Activated CD4-positive, alpha-beta memory T cell treated with anti-CD3 and anti-CD28 coated beads, Interleukin-2, amount 10 ng/mL, durations not matched to agents 7 days and 5 days (primary cell): ENCODE results near the gene GAP43. TPM values are rescaled to one million over a fixed set of nuclear protein-coding genes. Genes with fewer than 3 reads are reported as not detected.

Experiments
- CTCF ChIA-PET: fragments of 350-600 bp; sonication (Branson Sonifier 250); formaldehyde crosslinking; loops from one replicate; lab custom pipeline; 2021; ENCODE audit warnings: antibody characterized with exemption, inconsistent platforms; lab: Charles Lee
- POLR2A ChIA-PET: fragments of 350-600 bp; sonication (Branson Sonifier 250); formaldehyde crosslinking; loops from one replicate; lab custom pipeline; 2021; ENCODE audit warnings: antibody characterized with exemption; lab: Charles Lee
- DNase-seq: peaks from one replicate; pipeline ENCODE4 v3.0.0-alpha.2; 2020
- H3K27ac Mint-ChIP-seq: one replicate; pipeline ENCODE4 v1.8.0; 2021; ENCODE audit warnings: mild to moderate bottlenecking, mixed read lengths
- H3K27me3 Mint-ChIP-seq: one replicate; pipeline ENCODE4 v1.8.0; 2021; ENCODE audit warnings: mixed read lengths
- H3K36me3 Mint-ChIP-seq: one replicate; pipeline ENCODE4 v1.8.0; 2021; ENCODE audit warnings: low read depth, mixed read lengths
- H3K4me1 Mint-ChIP-seq: one replicate; pipeline ENCODE4 v1.8.0; 2021; ENCODE audit warnings: mixed read lengths
- H3K4me3 Mint-ChIP-seq: one replicate; pipeline ENCODE4 v1.8.0; 2021; ENCODE audit warnings: mild to moderate bottlenecking, mixed read lengths
- H3K9me3 Mint-ChIP-seq: one replicate; pipeline ENCODE4 v1.8.0; 2021; ENCODE audit warnings: mixed read lengths
- total RNA-seq, 2 experiments: library from RNA; stranded (reverse); gene quantifications; one replicate each; pipeline ENCODE4 v1.2.3, GENCODE V29; 2021

GAP43 gene
- total RNA-seq, 2 experiments from 2014 or later, result not detected

- POLR2A ChIA-PET, result no interaction called here
- no peaks in the 10 kb centered on the region for H3K27me3 Mint-ChIP-seq
- no peaks in the 10 kb centered on the region for H3K9me3 Mint-ChIP-seq
- CTCF ChIA-PET, result interaction anchor here (1.3 kb wide), 1 partner anchor 85 kb away, joined by 3 read pairs; no protein-coding TSS in a partner anchor
- no peak for DNase-seq
- no peaks in the 10 kb centered on the region for H3K4me1 Mint-ChIP-seq
- H3K4me3 Mint-ChIP-seq, result no peak overlapping the region
- H3K27ac Mint-ChIP-seq, result no peak overlapping the region
- no peaks in the 10 kb centered on the region for H3K36me3 Mint-ChIP-seq
Observed at GRCh38 chr3:115698851-115699591, 75.7 kb downstream of the GAP43 start.

- no peak overlapping the region for H3K4me3 Mint-ChIP-seq
- H3K4me1 Mint-ChIP-seq, result no peaks in the 10 kb centered on the region
- no peak overlapping the region for H3K27ac Mint-ChIP-seq
- ChIA-PET POLR2A (no interaction called here), CTCF (interaction anchor here (1.3 kb wide), 1 partner anchor 84 kb away, joined by 3 read pairs; no protein-coding TSS in a partner anchor)
- no peaks in the 10 kb centered on the region for H3K36me3 Mint-ChIP-seq
- DNase-seq, result no peak
- no peaks in the 10 kb centered on the region for H3K9me3 Mint-ChIP-seq
- no peaks in the 10 kb centered on the region for H3K27me3 Mint-ChIP-seq
Observed at GRCh38 chr3:115699706-115700105, 76.4 kb downstream of the GAP43 start.

GRCh38 chr3:115702598-115702997 lies 79.3 kb downstream of the GAP43 start:
- Mint-ChIP-seq H3K27me3 (peaks cover 3% of the 10 kb centered on the region), H3K36me3 (no peaks in the 10 kb centered on the region), H3K27ac (no peak overlapping the region), H3K9me3 (no peaks in the 10 kb centered on the region), H3K4me3 (no peak overlapping the region), H3K4me1 (no peaks in the 10 kb centered on the region)
- no peak for DNase-seq
- ChIA-PET CTCF (interaction anchor here (1.2 kb wide), 1 partner anchor 9 kb away, joined by 4 read pairs; no protein-coding TSS in a partner anchor), POLR2A (interaction anchor here (0.6 kb wide), 1 partner anchor 557 kb away, joined by 4 read pairs; no protein-coding TSS in a partner anchor)

DNA sequence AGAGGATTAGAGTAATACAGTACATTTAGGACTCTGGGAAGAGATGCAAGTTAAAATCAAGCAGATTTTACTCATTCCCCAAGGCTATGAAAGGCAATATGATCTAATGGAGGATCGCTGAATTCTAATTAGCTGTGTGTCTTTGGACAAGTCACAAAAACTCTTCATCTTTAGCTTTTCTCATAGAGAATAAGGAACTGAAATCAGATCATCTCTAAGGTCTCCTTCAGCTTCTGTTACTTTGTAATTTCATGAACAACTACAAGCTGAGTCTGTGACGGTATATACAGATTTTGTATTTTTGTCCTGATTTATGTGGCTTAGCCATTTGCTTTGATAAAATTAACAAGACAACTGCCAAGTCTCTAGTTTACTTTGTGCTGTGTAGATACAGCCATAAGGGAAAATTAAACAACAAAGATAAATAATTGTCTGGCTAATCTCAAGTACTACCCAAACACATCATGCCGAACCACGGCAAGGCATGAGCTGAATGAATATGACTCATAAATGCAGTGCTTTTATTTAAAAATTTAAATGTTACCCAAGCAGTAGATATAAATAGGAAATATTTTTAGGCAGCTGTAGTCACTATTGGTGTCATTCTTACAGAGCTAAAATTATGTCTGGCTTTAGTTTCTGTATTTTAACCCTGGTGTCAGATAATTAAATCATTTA lies 81.5 kb downstream of the GAP43 start:
- Mint-ChIP-seq H3K36me3 (no peaks in the 10 kb centered on the region), H3K9me3 (no peaks in the 10 kb centered on the region), H3K27ac (no peak overlapping the region), H3K4me3 (no peak overlapping the region), H3K4me1 (no peaks in the 10 kb centered on the region), H3K27me3 (peaks cover 9% of the 10 kb centered on the region)
- DNase-seq, result no peak
- CTCF ChIA-PET, result no interaction called here
- POLR2A ChIA-PET, result no interaction called here

GRCh38 chr3:115706311-115706829 lies 83.1 kb downstream of the GAP43 start:
- Mint-ChIP-seq H3K9me3 (no peaks in the 10 kb centered on the region), H3K36me3 (no peaks in the 10 kb centered on the region)
- POLR2A ChIA-PET, result no interaction called here

DNA sequence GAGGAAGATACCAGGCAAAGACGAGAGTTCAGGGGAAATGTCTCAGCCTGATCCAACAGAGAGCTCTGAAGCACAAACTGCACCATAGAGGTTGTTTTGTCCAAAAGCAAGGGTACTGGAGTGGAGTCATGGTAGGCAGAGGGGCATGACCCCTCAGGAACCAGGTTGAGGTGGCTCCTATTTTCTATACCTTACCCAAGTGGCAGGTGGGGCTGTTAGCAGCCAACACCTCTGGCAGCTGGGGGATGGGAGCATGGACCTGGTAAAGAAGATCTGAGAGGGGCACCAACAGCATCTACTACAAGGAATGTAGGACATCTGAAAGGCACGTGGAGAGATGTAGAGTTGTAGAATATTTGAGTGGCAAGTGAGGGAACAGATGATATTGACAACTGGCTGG lies 85.2 kb downstream of the GAP43 start:
- POLR2A ChIA-PET, result no interaction called here
- Mint-ChIP-seq H3K9me3 (no peaks in the 10 kb centered on the region), H3K36me3 (no peaks in the 10 kb centered on the region), H3K4me3 (no peak overlapping the region), H3K4me1 (no peaks in the 10 kb centered on the region), H3K27me3 (peaks cover 14% of the 10 kb centered on the region), H3K27ac (no peak overlapping the region)
- CTCF ChIA-PET, result no interaction called here
- no peak for DNase-seq

More at GRCh38 chr3:115706311-115706829, 83.1 kb downstream of the GAP43 start:
- Mint-ChIP-seq H3K27me3 (peaks cover 11% of the 10 kb centered on the region), H3K27ac (no peak overlapping the region), H3K4me1 (no peaks in the 10 kb centered on the region), H3K4me3 (no peak overlapping the region)
- CTCF ChIA-PET, result no interaction called here
- DNase-seq, result no peak

- H3K4me1 Mint-ChIP-seq, result no peaks in the 10 kb centered on the region
- no peaks in the 10 kb centered on the region for H3K36me3 Mint-ChIP-seq
- H3K9me3 Mint-ChIP-seq, result no peaks in the 10 kb centered on the region
- ChIA-PET CTCF (no interaction called here), POLR2A (no interaction called here)
- no peak overlapping the region for H3K27ac Mint-ChIP-seq
- peaks cover 19% of the 10 kb centered on the region for H3K27me3 Mint-ChIP-seq
- no peak overlapping the region for H3K4me3 Mint-ChIP-seq
- no peak for DNase-seq
Observed at GRCh38 chr3:115709093-115709492, 85.8 kb downstream of the GAP43 start.

DNA sequence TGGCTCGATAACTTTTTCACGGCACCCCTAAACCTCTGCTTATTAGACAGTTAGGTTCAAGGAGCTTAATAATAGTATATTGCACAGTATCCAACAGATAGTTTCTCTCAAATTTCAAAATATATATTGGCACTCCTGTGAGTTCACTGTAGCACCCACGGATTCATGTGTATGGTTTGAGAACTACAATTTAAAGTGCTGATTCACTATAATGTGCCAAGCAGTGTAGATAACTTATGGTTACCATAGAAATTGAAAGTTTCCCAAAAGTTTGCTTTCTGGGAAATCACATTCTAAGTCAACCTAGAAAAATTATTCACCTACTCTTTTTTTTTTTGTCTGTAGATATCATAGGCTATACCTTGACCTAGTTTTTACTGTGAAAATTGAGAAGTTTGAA lies 86.6 kb downstream of the GAP43 start:
- H3K9me3 Mint-ChIP-seq, result no peaks in the 10 kb centered on the region
- CTCF ChIA-PET, result interaction anchor here (1.4 kb wide), 1 partner anchor 74 kb away, joined by 3 read pairs; no protein-coding TSS in a partner anchor
- H3K36me3 Mint-ChIP-seq, result no peaks in the 10 kb centered on the region
- H3K4me1 Mint-ChIP-seq, result no peaks in the 10 kb centered on the region
- peaks cover 21% of the 10 kb centered on the region for H3K27me3 Mint-ChIP-seq
- no peak overlapping the region for H3K4me3 Mint-ChIP-seq
- no peak for DNase-seq
- POLR2A ChIA-PET, result no interaction called here
- no peak overlapping the region for H3K27ac Mint-ChIP-seq

- peaks cover 17% of the 10 kb centered on the region for H3K27me3 Mint-ChIP-seq
- H3K36me3 Mint-ChIP-seq, result no peaks in the 10 kb centered on the region
- H3K27ac Mint-ChIP-seq, result no peak overlapping the region
- no peaks in the 10 kb centered on the region for H3K4me1 Mint-ChIP-seq
- no peaks in the 10 kb centered on the region for H3K9me3 Mint-ChIP-seq
- ChIA-PET POLR2A (no interaction called here), CTCF (interaction anchor here (0.8 to 1.4 kb wide), 2 partner anchors 73 to 610 kb away, joined by 3 read pairs; no protein-coding TSS in a partner anchor)
- no peak overlapping the region for H3K4me3 Mint-ChIP-seq
- DNase-seq, result no peak
Observed at GRCh38 chr3:115710799-115711198, 87.5 kb downstream of the GAP43 start.

DNA sequence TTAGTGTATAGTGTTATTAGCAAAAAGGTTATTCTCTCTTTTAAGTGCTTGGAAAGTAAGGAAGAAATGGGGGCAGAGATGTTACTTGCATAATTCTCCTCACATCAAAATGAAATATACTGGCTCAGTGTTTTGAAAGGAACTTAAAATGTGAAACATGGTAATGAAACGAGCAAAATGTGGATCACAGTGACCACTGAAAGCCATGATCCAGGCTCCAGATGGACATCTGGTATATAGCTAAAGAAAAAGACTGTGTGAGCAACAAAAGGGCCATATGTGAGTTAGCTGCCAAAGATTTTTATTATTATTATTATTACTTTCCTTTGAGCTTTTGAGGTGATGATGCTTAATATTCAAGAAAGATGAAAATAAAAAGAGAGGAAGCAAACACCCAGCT lies 89.6 kb downstream of the GAP43 start:
- ChIA-PET CTCF (interaction anchor here (1.2 kb wide), 1 partner anchor 12 kb away, joined by 3 read pairs; no protein-coding TSS in a partner anchor), POLR2A (no interaction called here)
- H3K27ac Mint-ChIP-seq, result no peak overlapping the region
- peaks cover 17% of the 10 kb centered on the region for H3K27me3 Mint-ChIP-seq
- H3K36me3 Mint-ChIP-seq, result no peaks in the 10 kb centered on the region
- no peaks in the 10 kb centered on the region for H3K4me1 Mint-ChIP-seq
- no peak overlapping the region for H3K4me3 Mint-ChIP-seq
- DNase-seq, result no peak
- no peaks in the 10 kb centered on the region for H3K9me3 Mint-ChIP-seq

DNA sequence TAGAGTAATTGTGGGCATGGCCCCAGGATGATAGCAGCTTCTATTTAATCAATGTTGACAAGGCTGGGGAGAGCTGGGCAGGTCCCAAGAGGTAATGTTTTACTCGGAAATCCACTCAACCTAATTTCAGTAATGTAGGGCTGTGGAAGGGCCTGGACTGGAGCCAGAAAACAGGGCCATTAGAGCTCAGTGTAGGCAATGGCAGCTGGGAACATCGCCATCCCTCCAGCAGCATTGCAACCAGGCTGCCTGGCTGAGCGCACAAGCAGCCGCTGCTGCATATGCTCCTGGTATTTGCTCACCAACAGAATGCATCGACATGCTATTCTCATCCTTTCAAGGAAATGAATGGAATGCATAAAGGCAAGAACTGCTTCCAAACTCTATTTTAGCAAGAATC lies 90.0 kb downstream of the GAP43 start:
- Mint-ChIP-seq H3K27me3 (peaks cover 16% of the 10 kb centered on the region), H3K27ac (no peak overlapping the region)
- POLR2A ChIA-PET, result no interaction called here

DNA sequence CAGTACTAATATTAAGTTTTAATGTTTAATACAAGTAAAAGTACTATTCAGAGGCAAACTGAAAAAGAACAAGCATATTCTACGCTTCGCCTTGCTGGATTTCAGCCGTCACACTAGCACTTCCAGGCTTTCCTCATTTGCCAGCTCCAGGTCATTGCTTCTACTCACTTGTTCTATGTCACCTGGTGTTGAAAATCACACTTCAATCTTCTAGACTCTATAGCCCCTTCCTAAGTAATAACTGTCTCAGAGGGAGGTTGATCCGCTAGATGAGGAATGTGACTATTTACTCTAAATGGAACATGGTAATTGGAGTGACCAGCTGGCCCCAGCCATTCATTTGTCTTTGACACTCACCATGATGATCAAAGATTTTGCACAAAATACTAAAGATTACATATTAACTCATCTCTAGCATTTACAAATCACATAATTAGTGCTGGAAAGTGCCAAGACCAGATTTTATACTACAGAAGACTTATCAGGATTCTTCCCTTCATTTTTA lies 92.0 kb downstream of the GAP43 start:
- H3K4me3 Mint-ChIP-seq, result no peak overlapping the region
- peaks cover 12% of the 10 kb centered on the region for H3K27me3 Mint-ChIP-seq
- no peaks in the 10 kb centered on the region for H3K9me3 Mint-ChIP-seq
- no peaks in the 10 kb centered on the region for H3K4me1 Mint-ChIP-seq
- H3K36me3 Mint-ChIP-seq, result no peaks in the 10 kb centered on the region
- ChIA-PET POLR2A (no interaction called here), CTCF (no interaction called here)
- no peak for DNase-seq
- no peak overlapping the region for H3K27ac Mint-ChIP-seq

More for the DNA sequence above, 90.0 kb downstream of the GAP43 start:
- CTCF ChIA-PET, result no interaction called here
- Mint-ChIP-seq H3K36me3 (no peaks in the 10 kb centered on the region), H3K4me1 (no peaks in the 10 kb centered on the region), H3K4me3 (no peak overlapping the region), H3K9me3 (no peaks in the 10 kb centered on the region)
- no peak for DNase-seq

DNA sequence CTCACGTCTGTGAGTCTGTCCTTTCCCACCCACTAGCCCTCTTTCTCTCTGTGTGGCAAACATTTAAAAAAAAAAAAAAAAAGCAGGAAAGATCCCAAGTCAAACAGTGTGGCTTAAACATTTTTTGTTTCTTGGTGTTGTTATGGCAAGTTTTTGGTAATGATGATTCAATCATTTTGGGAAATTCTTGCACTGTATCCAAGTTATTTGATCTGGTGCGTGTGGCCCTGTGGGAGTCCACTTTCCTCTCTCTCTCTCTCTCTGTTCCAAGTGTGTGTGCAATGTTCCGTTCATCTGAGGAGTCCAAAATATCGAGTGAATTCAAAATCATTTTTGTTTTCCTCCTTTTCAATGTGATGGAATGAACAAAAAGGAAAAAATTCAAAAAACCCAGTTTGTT lies 97.7 kb downstream of the GAP43 start:
- Mint-ChIP-seq H3K36me3 (no peaks in the 10 kb centered on the region), H3K27ac (no peak overlapping the region), H3K27me3 (peaks cover 10% of the 10 kb centered on the region), H3K4me3 (no peak overlapping the region), H3K4me1 (no peaks in the 10 kb centered on the region), H3K9me3 (no peaks in the 10 kb centered on the region)
- CTCF ChIA-PET, result no interaction called here
- DNase-seq, result no peak
- POLR2A ChIA-PET, result no interaction called here
